CD4-positive, CD25-positive, alpha-beta regulatory T cell (primary cell): Measurements from ENCODE around the gene MYO3A. TPM values are rescaled to one million over a fixed set of nuclear protein-coding genes. Genes with fewer than 3 reads are reported as not detected.
"Not testable (repeated sequence)": the region's sequence is repeated elsewhere in the genome, so short reads cannot be mapped to it uniquely, and the experiment has no call there.

Experiments
- ATAC-seq, 2 donors: fragments of 150-1000 bp; cut with Tn5 transposase; one replicate each; pipeline ENCODE4 v1.10.0; 2021; ENCODE audit warnings: low read depth in 2 of 2, moderate number of reproducible peaks in 2 of 2, moderate library complexity in 1 of 2
- DNase-seq, 3 donors: peaks; one replicate each; pipeline versions ENCODE4 v3.0.0 to v3.0.0-alpha.2; 2012 to 2022; ENCODE audit warnings: mixed read lengths in 1 of 3
- H3K27ac ChIP-seq: one replicate; pipeline ENCODE4 v1.7.0; 2013; ENCODE audit warnings: mild to moderate bottlenecking, low read length; ENCODE audit not compliant: insufficient read depth, poor library complexity, severe bottlenecking
- H3K27me3 ChIP-seq: one replicate; pipeline ENCODE4 v1.7.0; 2013; ENCODE audit warnings: low read length; ENCODE audit not compliant: control insufficient read depth, insufficient read depth
- H3K36me3 ChIP-seq: one replicate; pipeline ENCODE4 v1.7.0; 2013; ENCODE audit warnings: mild to moderate bottlenecking, low read length, moderate library complexity; ENCODE audit not compliant: control insufficient read depth, insufficient read depth
- H3K4me1 ChIP-seq: 2 replicates; pipeline ENCODE4 v1.7.0; 2013; ENCODE audit warnings: mild to moderate bottlenecking, low read length; ENCODE audit not compliant: insufficient read depth, control insufficient read depth, poor library complexity, severe bottlenecking
- H3K4me3 ChIP-seq: one replicate; pipeline ENCODE4 v1.7.0; 2013; ENCODE audit warnings: low read depth, mild to moderate bottlenecking, low read length, moderate library complexity
- H3K9me3 ChIP-seq, 2 experiments: 1 replicate in 1 of 2; 2 replicates in 1 of 2; pipeline ENCODE4 v1.7.0; 2013; ENCODE audit warnings: low read length in 2 of 2, mild to moderate bottlenecking in 1 of 2, moderate library complexity in 1 of 2; ENCODE audit not compliant: control insufficient read depth in 2 of 2
- H3K27ac Mint-ChIP-seq, 3 donors: one replicate each; pipeline ENCODE4 v1.8.0; 2020 to 2022; ENCODE audit warnings: mild to moderate bottlenecking in 3 of 3, mixed read lengths in 3 of 3, moderate library complexity in 2 of 3
- H3K27me3 Mint-ChIP-seq: one replicate; pipeline ENCODE4 v1.8.0; 2022; ENCODE audit warnings: mild to moderate bottlenecking, mixed read lengths
- H3K36me3 Mint-ChIP-seq: one replicate; pipeline ENCODE4 v1.8.0; 2020; ENCODE audit warnings: mixed read lengths
- H3K4me1 Mint-ChIP-seq, 4 donors: one replicate each; pipeline ENCODE4 v1.8.0; 2020 to 2022; ENCODE audit warnings: mixed read lengths in 4 of 4, mild to moderate bottlenecking in 1 of 4
- H3K4me3 Mint-ChIP-seq, 4 donors: one replicate each; pipeline ENCODE4 v1.8.0; 2020 to 2022; ENCODE audit warnings: mild to moderate bottlenecking in 4 of 4, mixed read lengths in 4 of 4, moderate library complexity in 3 of 4
- H3K9me3 Mint-ChIP-seq, 7 donors: one replicate each; pipeline ENCODE4 v1.8.0; 2020 to 2022; ENCODE audit warnings: mixed read lengths in 7 of 7, mild to moderate bottlenecking in 3 of 7, moderate library complexity in 2 of 7
- polyA plus RNA-seq, 4 donors: library from polyadenylated mRNA; unstranded; fragments of 300-500 nt; fragmentation: Illumina TruSeq; gene quantifications; one replicate each; pipeline ENCODE4 v1.2.3, GENCODE V29; 2021
- total RNA-seq: library from RNA; stranded (reverse); gene quantifications from one replicate; pipeline ENCODE4 v1.2.3, GENCODE V29; 2022

Gene MYO3A
- total and polyA plus RNA-seq, 5 donors from 2014 or later: not detected

GRCh38 chr10:26052326-26052725 is 118.3 kb downstream of the MYO3A start:
- Histone ChIP-seq H3K27me3 (no peaks in the 10 kb centered on the region), H3K9me3 (no peaks in the 10 kb centered on the region), H3K36me3 (no peaks in the 10 kb centered on the region), H3K27ac (no peak overlapping the region), H3K4me3 (no peak overlapping the region), H3K4me1 (no peaks in the 10 kb centered on the region)
- Mint-ChIP-seq H3K36me3 (no peaks in the 10 kb centered on the region), H3K4me1 (no peaks in the 10 kb centered on the region), H3K27ac (no peak overlapping the region), H3K4me3 (no peak overlapping the region), H3K9me3 (peaks cover 0 to 8% (median 0%) of the 10 kb centered on the region in 7 donors), H3K27me3 (no peaks in the 10 kb centered on the region)
- ATAC-seq (no peak), DNase-seq (no peak)

GRCh38 chr10:26057466-26057865 is 123.4 kb downstream of the MYO3A start:
- Histone ChIP-seq H3K27ac (no peak overlapping the region), H3K27me3 (no peaks in the 10 kb centered on the region), H3K36me3 (no peaks in the 10 kb centered on the region), H3K4me1 (no peaks in the 10 kb centered on the region), H3K4me3 (no peak overlapping the region), H3K9me3 (no peaks in the 10 kb centered on the region)
- H3K9me3 Mint-ChIP-seq: peaks cover 0 to 7% (median 0%) of the 10 kb centered on the region in 7 donors
- H3K4me1 Mint-ChIP-seq: no peaks in the 10 kb centered on the region
- no peak overlapping the region for H3K27ac Mint-ChIP-seq
- DNase-seq: no peak
- no peak overlapping the region for H3K4me3 Mint-ChIP-seq
- H3K36me3 Mint-ChIP-seq: no peaks in the 10 kb centered on the region
- H3K27me3 Mint-ChIP-seq: no peaks in the 10 kb centered on the region
- no peak for ATAC-seq

GRCh38 chr10:26064106-26064505 is 130.1 kb downstream of the MYO3A start:
- H3K36me3 ChIP-seq: no peaks in the 10 kb centered on the region
- Mint-ChIP-seq H3K27ac (no peak overlapping the region), H3K4me3 (no peak overlapping the region), H3K36me3 (no peaks in the 10 kb centered on the region), H3K4me1 (no peaks in the 10 kb centered on the region), H3K27me3 (peaks cover 6% of the 10 kb centered on the region), H3K9me3 (no peaks in the 10 kb centered on the region)
- no peak for DNase-seq
- ATAC-seq: no peak
- H3K9me3 ChIP-seq: no peaks in the 10 kb centered on the region
- no peaks in the 10 kb centered on the region for H3K27me3 ChIP-seq
- no peak overlapping the region for H3K27ac ChIP-seq
- H3K4me1 ChIP-seq: no peaks in the 10 kb centered on the region
- no peak overlapping the region for H3K4me3 ChIP-seq

- Mint-ChIP-seq H3K27ac (no peak overlapping the region), H3K4me3 (no peak overlapping the region), H3K27me3 (peaks cover 6% of the 10 kb centered on the region), H3K36me3 (no peaks in the 10 kb centered on the region), H3K4me1 (no peaks in the 10 kb centered on the region), H3K9me3 (no peaks in the 10 kb centered on the region)
- Histone ChIP-seq H3K36me3 (no peaks in the 10 kb centered on the region), H3K4me3 (no peak overlapping the region), H3K27ac (no peak overlapping the region), H3K4me1 (no peaks in the 10 kb centered on the region), H3K9me3 (no peaks in the 10 kb centered on the region), H3K27me3 (no peaks in the 10 kb centered on the region)
- ATAC-seq: no peak
- DNase-seq: no peak
Measured at GRCh38 chr10:26067680-26068079, 133.7 kb downstream of the MYO3A start.

GRCh38 chr10:26080971-26081370 is 146.9 kb downstream of the MYO3A start:
- H3K4me1 ChIP-seq, H3K4me3 ChIP-seq, H3K9me3 Mint-ChIP-seq, H3K27ac ChIP-seq, DNase-seq, H3K9me3 ChIP-seq, H3K27ac Mint-ChIP-seq, H3K4me1 Mint-ChIP-seq, H3K27me3 Mint-ChIP-seq, ATAC-seq, H3K27me3 ChIP-seq, H3K36me3 Mint-ChIP-seq, H3K4me3 Mint-ChIP-seq, H3K36me3 ChIP-seq: not testable (repeated sequence)

GRCh38 chr10:26081459-26081858 is 147.4 kb downstream of the MYO3A start:
- no peak overlapping the region for H3K27ac Mint-ChIP-seq
- H3K36me3 Mint-ChIP-seq: no peaks in the 10 kb centered on the region
- H3K9me3 Mint-ChIP-seq: peaks cover 0 to 2% (median under 1%) of the 10 kb centered on the region in 7 donors
- H3K27me3 Mint-ChIP-seq: peaks cover 7% of the 10 kb centered on the region
- Histone ChIP-seq H3K4me3 (no peak overlapping the region), H3K27me3 (no peaks in the 10 kb centered on the region), H3K36me3 (no peaks in the 10 kb centered on the region), H3K4me1 (no peaks in the 10 kb centered on the region), H3K9me3 (no peaks in the 10 kb centered on the region), H3K27ac (no peak overlapping the region)
- no peak for ATAC-seq
- H3K4me3 Mint-ChIP-seq: no peak overlapping the region
- H3K4me1 Mint-ChIP-seq: no peaks in the 10 kb centered on the region
- DNase-seq: no peak

- Mint-ChIP-seq H3K9me3 (peaks cover 0 to 2% (median 0%) of the 10 kb centered on the region in 7 donors), H3K4me1 (no peaks in the 10 kb centered on the region), H3K4me3 (no peak overlapping the region), H3K27me3 (peaks cover 7% of the 10 kb centered on the region), H3K36me3 (no peaks in the 10 kb centered on the region), H3K27ac (no peak overlapping the region)
- Histone ChIP-seq H3K4me1 (no peaks in the 10 kb centered on the region), H3K27me3 (no peaks in the 10 kb centered on the region), H3K4me3 (no peak overlapping the region), H3K36me3 (no peaks in the 10 kb centered on the region), H3K27ac (no peak overlapping the region), H3K9me3 (no peaks in the 10 kb centered on the region)
- no peak for DNase-seq
- no peak for ATAC-seq
Measured at GRCh38 chr10:26085549-26085948, 151.5 kb downstream of the MYO3A start.

GRCh38 chr10:26087666-26088065 is 153.6 kb downstream of the MYO3A start:
- Histone ChIP-seq H3K9me3 (no peaks in the 10 kb centered on the region), H3K27ac (no peak overlapping the region), H3K36me3 (no peaks in the 10 kb centered on the region), H3K4me3 (no peak overlapping the region), H3K4me1 (no peaks in the 10 kb centered on the region), H3K27me3 (no peaks in the 10 kb centered on the region)
- ATAC-seq: no peak
- H3K4me3 Mint-ChIP-seq: no peak overlapping the region
- no peaks in the 10 kb centered on the region for H3K36me3 Mint-ChIP-seq
- no peaks in the 10 kb centered on the region for H3K4me1 Mint-ChIP-seq
- H3K27ac Mint-ChIP-seq: no peak overlapping the region
- peaks cover 0 to 3% (median 0%) of the 10 kb centered on the region in 7 donors for H3K9me3 Mint-ChIP-seq
- H3K27me3 Mint-ChIP-seq: peaks cover 7% of the 10 kb centered on the region
- no peak for DNase-seq
